Ishikawa (cell line): ENCODE data around the gene PTRHD1.

Source experiments
- CEBPB ChIP-seq: IDR thresholded peaks from 2 replicates; pipeline ENCODE4 v1.6.1; 2012
- CREB1 ChIP-seq: IDR thresholded peaks from 2 replicates; pipeline ENCODE4 v1.6.1; 2012; ENCODE audit warnings: low read depth
- NFIC ChIP-seq: IDR thresholded peaks from 2 replicates; pipeline ENCODE4 v1.6.1; 2012
- RAD21 ChIP-seq: IDR thresholded peaks from 2 replicates; pipeline ENCODE4 v1.6.1; 2012; ENCODE audit warnings: low read depth
- REST ChIP-seq: IDR thresholded peaks from 2 replicates; pipeline ENCODE4 v1.6.1; 2012; ENCODE audit warnings: low read depth, mild to moderate bottlenecking
- TAF1 ChIP-seq: IDR thresholded peaks from 2 replicates; pipeline ENCODE4 v1.6.1; 2012; ENCODE audit warnings: low read depth, mild to moderate bottlenecking
- TCF12 ChIP-seq: IDR thresholded peaks from 2 replicates; pipeline ENCODE4 v1.6.1; 2012; ENCODE audit warnings: low read depth

GRCh38 chr2:24745825-24746224 is 47.4 kb downstream of the PTRHD1 start:
- TF ChIP-seq CEBPB (no peak), CREB1 (no peak), RAD21 (no peak), NFIC (no peak), TAF1 (no peak), REST (no peak), TCF12 (no peak)
